Liver (tissue), 9 donors: Measurements from ENCODE around the gene PLCL1. TPM values are rescaled to one million over a fixed set of nuclear protein-coding genes. Genes with fewer than 3 reads are reported as not detected.

ENCODE experiments used
- DNase-seq: peaks from one replicate; pipeline ENCODE4 v3.0.0-alpha.2; 2017; ENCODE audit warnings: low spot score
- H3K27ac ChIP-seq, 2 donors: one replicate each; pipeline ENCODE4 v1.7.0; 2013; ENCODE audit warnings: inconsistent platforms in 2 of 2, low read length in 2 of 2, control low read depth in 1 of 2, low read depth in 1 of 2, mild to moderate bottlenecking in 1 of 2
- H3K27me3 ChIP-seq, 4 donors: one replicate each; pipeline versions ENCODE4 v1.6.1 to v1.7.0; 2013; ENCODE audit warnings: low read length in 3 of 4, inconsistent platforms in 1 of 4, mild to moderate bottlenecking in 1 of 4, moderate library complexity in 1 of 4; ENCODE audit not compliant: control insufficient read depth in 4 of 4, insufficient read depth in 4 of 4
- H3K36me3 ChIP-seq, 4 donors: one replicate each; pipeline versions ENCODE4 v1.6.1 to v1.7.0; 2013; ENCODE audit warnings: low read length in 3 of 4, mild to moderate bottlenecking in 3 of 4, low read depth in 1 of 4, moderate library complexity in 1 of 4; ENCODE audit not compliant: control insufficient read depth in 4 of 4, insufficient read depth in 3 of 4
- H3K4me1 ChIP-seq, 4 donors: one replicate each; pipeline versions ENCODE4 v1.6.1 to v1.7.0; 2013; ENCODE audit warnings: low read length in 3 of 4, mild to moderate bottlenecking in 3 of 4, moderate library complexity in 1 of 4; ENCODE audit not compliant: control insufficient read depth in 4 of 4, insufficient read depth in 4 of 4
- H3K4me3 ChIP-seq, 3 donors: one replicate each; pipeline versions ENCODE4 v1.6.1 to v1.7.0; 2013; ENCODE audit warnings: low read length in 3 of 3, control low read depth in 1 of 3, low read depth in 1 of 3, mild to moderate bottlenecking in 1 of 3
- H3K9ac ChIP-seq, 2 donors: one replicate each; pipeline ENCODE4 v1.7.0; 2013; ENCODE audit warnings: low read length in 2 of 2, mild to moderate bottlenecking in 2 of 2, moderate library complexity in 2 of 2, control low read depth in 1 of 2, low read depth in 1 of 2
- H3K9me3 ChIP-seq, 4 donors: one replicate each; pipeline versions ENCODE4 v1.6.1 to v1.7.0; 2013; ENCODE audit warnings: low read length in 3 of 4; ENCODE audit not compliant: control insufficient read depth in 4 of 4
- ATF3 ChIP-seq: IDR thresholded peaks from 2 replicates; pipeline ENCODE4 v1.6.1; 2016; ENCODE audit warnings: antibody characterized with exemption
- EGR1 ChIP-seq, 2 donors: IDR thresholded peaks; 2 replicates each; pipeline ENCODE4 v1.6.1; 2016 to 2018; ENCODE audit warnings: antibody characterized with exemption in 2 of 2, low read depth in 2 of 2
- FOXA1 ChIP-seq: IDR thresholded peaks from 2 replicates; pipeline ENCODE4 v1.6.1; 2016; ENCODE audit warnings: antibody characterized with exemption
- FOXA2 ChIP-seq: IDR thresholded peaks from 2 replicates; pipeline ENCODE4 v1.6.1; 2016; ENCODE audit warnings: antibody characterized with exemption
- HNF4A ChIP-seq, 2 donors: conservative IDR thresholded peaks; 2 replicates each; pipeline ENCODE4 v1.6.1; 2016; ENCODE audit warnings: antibody characterized with exemption in 2 of 2, mild to moderate bottlenecking in 2 of 2
- HNF4G ChIP-seq: IDR thresholded peaks from 2 replicates; pipeline ENCODE4 v1.6.1; 2016; ENCODE audit warnings: antibody characterized with exemption
- JUND ChIP-seq, 2 donors: IDR thresholded peaks; 2 replicates each; pipeline ENCODE4 v1.6.1; 2016; ENCODE audit warnings: antibody characterized with exemption in 2 of 2
- MAX ChIP-seq: IDR thresholded peaks from 2 replicates; pipeline ENCODE4 v1.6.1; 2016; ENCODE audit warnings: antibody characterized with exemption
- NR2F2 ChIP-seq: IDR thresholded peaks from 2 replicates; pipeline ENCODE4 v1.6.1; 2016; ENCODE audit warnings: antibody characterized with exemption
- RXRA ChIP-seq, 2 donors: IDR thresholded peaks; 2 replicates each; pipeline ENCODE4 v1.6.1; 2017 to 2018; ENCODE audit warnings: antibody characterized with exemption in 2 of 2, mild to moderate bottlenecking in 1 of 2
- SP1 ChIP-seq: IDR thresholded peaks from 2 replicates; pipeline ENCODE4 v1.6.1; 2018; ENCODE audit warnings: antibody characterized with exemption, mild to moderate bottlenecking
- TAF1 ChIP-seq: conservative IDR thresholded peaks from 2 replicates; pipeline ENCODE4 v1.6.1; 2016; ENCODE audit warnings: antibody characterized with exemption, mild to moderate bottlenecking
- YY1 ChIP-seq: IDR thresholded peaks from 2 replicates; pipeline ENCODE4 v1.6.1; 2016; ENCODE audit warnings: antibody characterized with exemption, mild to moderate bottlenecking
- ZBTB33 ChIP-seq: IDR thresholded peaks from 2 replicates; pipeline ENCODE4 v1.6.1; 2016; ENCODE audit warnings: antibody characterized with exemption
- WGBS: extraction: QIAGEN DNeasy Blood & Tissue Kit; methylation state at CpG from one replicate; pipeline ENCODE4 v1.1.7; 2013; 5-methylcytosine and 5-hydroxymethylcytosine counted together
- polyA plus RNA-seq, 2 donors: library from polyadenylated mRNA; stranded (reverse) in 1 of 2; unstranded in 1 of 2; fragments of 200-250 nt in 1 of 2; fragments of >200 nt in 1 of 2; fragmentation: Nextera tagmentation in 1 of 2; extraction: Ambion mirVana in 1 of 2; gene quantifications; one replicate each; pipeline versions ENCODE4 v1.2.1 to v1.2.3, GENCODE V29; 2013 to 2015
- total RNA-seq, 2 donors: library from RNA; depleted of rRNA; stranded (reverse); fragments of >200 nt; gene quantifications; one replicate each; pipeline ENCODE4 v1.2.3, GENCODE V29; 2014
- TF ChIP-seq, protein P1 (sequence below): fragments of 150-350 bp; IDR thresholded peaks from 2 replicates; pipeline ENCODE4 v1.5.1; 2017; ENCODE audit warnings: improper control_type of control experiment, low read depth, low read length; ENCODE audit not compliant: missing input control
- donor health status: healthy.
- donor health status: healthy.
- donor health status: healthy.
- donor health status: healthy.
- donor health status: healthy.

PLCL1 gene
- total and polyA plus RNA-seq, 4 donors, result 0.08 to 0.59 (median 0.31) TPM

GRCh38 chr2:197809064-197809463 lies 4.7 kb downstream of the PLCL1 start:
- H3K9ac ChIP-seq, result no peak overlapping the region
- no peaks in the 10 kb centered on the region for H3K36me3 ChIP-seq
- 94% methylated on average over 5 of the region's 5 CpGs for WGBS
- no peak overlapping the region for H3K27ac ChIP-seq
- DNase-seq, result no peak
- H3K4me3 ChIP-seq, result no peak overlapping the region
- TF ChIP-seq SP1, result no peak
- TF ChIP-seq HNF4A (conservative IDR thresholded peaks at IDR 0.05), result no peak
- no peak for TF ChIP-seq FOXA1
- no peak for TF ChIP-seq RXRA (IDR thresholded peaks at IDR 0.05)
- no peak for TF ChIP-seq ZBTB33
- TF ChIP-seq ATF3, result no peak
- no peak for TF ChIP-seq EGR1 (IDR thresholded peaks at IDR 0.05; ENCODE audit: low read depth in 2 of 2)
- no peaks in the 10 kb centered on the region for H3K9me3 ChIP-seq
- H3K27me3 ChIP-seq, result no peaks in the 10 kb centered on the region
- H3K4me1 ChIP-seq, result peaks cover 4 to 13% (median 7%) of the 10 kb centered on the region in 4 donors

GRCh38 chr2:197810016-197810415 lies 5.6 kb downstream of the PLCL1 start:
- Histone ChIP-seq H3K9me3 (no peaks in the 10 kb centered on the region), H3K4me3 (no peak overlapping the region), H3K4me1 (peaks cover 2 to 6% (median 4%) of the 10 kb centered on the region in 4 donors), H3K36me3 (no peaks in the 10 kb centered on the region), H3K27me3 (no peaks in the 10 kb centered on the region), H3K27ac (no peak overlapping the region), H3K9ac (no peak overlapping the region)
- 92% methylated on average over 3 of the region's 3 CpGs for WGBS
- TF ChIP-seq HNF4G (no peak), HNF4A (conservative IDR thresholded peaks at IDR 0.05) (no peak), JUND (IDR thresholded peaks at IDR 0.05) (no peak), RXRA (IDR thresholded peaks at IDR 0.05) (no peak)
- TF ChIP-seq, protein P1, sequence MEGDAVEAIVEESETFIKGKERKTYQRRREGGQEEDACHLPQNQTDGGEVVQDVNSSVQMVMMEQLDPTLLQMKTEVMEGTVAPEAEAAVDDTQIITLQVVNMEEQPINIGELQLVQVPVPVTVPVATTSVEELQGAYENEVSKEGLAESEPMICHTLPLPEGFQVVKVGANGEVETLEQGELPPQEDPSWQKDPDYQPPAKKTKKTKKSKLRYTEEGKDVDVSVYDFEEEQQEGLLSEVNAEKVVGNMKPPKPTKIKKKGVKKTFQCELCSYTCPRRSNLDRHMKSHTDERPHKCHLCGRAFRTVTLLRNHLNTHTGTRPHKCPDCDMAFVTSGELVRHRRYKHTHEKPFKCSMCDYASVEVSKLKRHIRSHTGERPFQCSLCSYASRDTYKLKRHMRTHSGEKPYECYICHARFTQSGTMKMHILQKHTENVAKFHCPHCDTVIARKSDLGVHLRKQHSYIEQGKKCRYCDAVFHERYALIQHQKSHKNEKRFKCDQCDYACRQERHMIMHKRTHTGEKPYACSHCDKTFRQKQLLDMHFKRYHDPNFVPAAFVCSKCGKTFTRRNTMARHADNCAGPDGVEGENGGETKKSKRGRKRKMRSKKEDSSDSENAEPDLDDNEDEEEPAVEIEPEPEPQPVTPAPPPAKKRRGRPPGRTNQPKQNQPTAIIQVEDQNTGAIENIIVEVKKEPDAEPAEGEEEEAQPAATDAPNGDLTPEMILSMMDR, result no peak
- no peak for DNase-seq

DNA sequence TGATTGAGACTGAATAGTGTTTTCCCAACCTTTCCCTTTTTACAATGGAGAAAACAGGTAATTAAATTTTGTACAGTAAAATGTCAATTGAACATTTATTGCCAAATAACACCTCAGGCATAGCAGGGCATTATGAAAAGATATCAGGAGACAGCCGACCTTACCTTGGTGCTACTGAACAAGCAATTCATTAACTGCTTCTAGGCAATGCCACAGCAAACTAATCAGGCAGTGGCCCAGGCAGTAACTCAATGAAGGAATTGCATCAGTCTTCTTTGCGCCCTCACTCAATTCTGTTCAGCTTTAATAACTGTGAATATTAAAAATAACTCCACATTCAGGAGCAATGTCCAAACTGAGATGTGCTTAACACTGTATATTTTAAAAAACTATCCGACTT lies 6.1 kb downstream of the PLCL1 start:
- no peak overlapping the region for H3K4me3 ChIP-seq
- TF ChIP-seq JUND (IDR thresholded peaks at IDR 0.05) (no peak), NR2F2 (no peak), ATF3 (no peak), YY1 (no peak), TAF1 (no peak), ZBTB33 (no peak), HNF4A (conservative IDR thresholded peaks at IDR 0.05) (no peak), FOXA1 (no peak), RXRA (IDR thresholded peaks at IDR 0.05) (no peak), MAX (no peak), FOXA2 (no peak), EGR1 (IDR thresholded peaks at IDR 0.05; ENCODE audit: low read depth in 2 of 2) (no peak)
- TF ChIP-seq, protein P1, result no peak

More for the DNA sequence above, 6.1 kb downstream of the PLCL1 start:
- H3K4me1 ChIP-seq, result peaks cover 0 to under 1% (median under 1%) of the 10 kb centered on the region in 4 donors
- 65% methylated on average over 3 of the region's 3 CpGs for WGBS
- H3K9ac ChIP-seq, result no peak overlapping the region
- H3K36me3 ChIP-seq, result no peaks in the 10 kb centered on the region
- DNase-seq, result no peak
- H3K27ac ChIP-seq, result no peak overlapping the region
- no peaks in the 10 kb centered on the region for H3K27me3 ChIP-seq
- H3K9me3 ChIP-seq, result no peaks in the 10 kb centered on the region
